K562 (cell line): ENCODE results near the gene ANKMY1. TPM values are rescaled to one million over a fixed set of nuclear protein-coding genes. Genes with fewer than 3 reads are reported as not detected.

Experiments used
- ATAC-seq: fragments of 200-7000 bp; cut with Tn5 transposase; 3 replicates; pipeline ENCODE4 v1.9.1; 2020; ENCODE audit warnings: moderate library complexity
- Bru-seq: library from RNA; stranded (reverse); fragments of 400-500 nt; gene quantifications from one replicate; lab custom pipeline; 2021; lab: Mats Ljungman, UMichigan
- BruChase-seq, 2 experiments: library from RNA; stranded (reverse); fragments of 400-500 nt; gene quantifications; one replicate each; lab custom pipeline; 2021; lab: Mats Ljungman, UMichigan
- BruUV-seq: library from RNA; stranded (reverse); fragments of 400-500 nt; replicated peaks from 2 replicates; lab custom pipeline; 2021; lab: Mats Ljungman, UMichigan
- CTCF ChIA-PET: fragments of 300-600 bp; formaldehyde crosslinking; extraction: SDS; loops from one replicate; lab custom pipeline; 2021; ENCODE audit warnings: low intra/inter-chr PET ratio; lab: Yijun Ruan, JAX
- POLR2A ChIA-PET: fragments of 300-600, 350-650 bp; sonication (Branson Sonifier 250); formaldehyde crosslinking; extraction: SDS; loops from one replicate; lab custom pipeline; 2021; ENCODE audit warnings: antibody characterized with exemption, inconsistent platforms; lab: Yijun Ruan, JAX
- DNase-seq, 4 experiments: peaks; one replicate each; pipeline versions ENCODE4 v3.0.0 to v3.0.0-alpha.2; 2011 to 2018; ENCODE audit warnings: low spot score in 3 of 4, mixed read lengths in 3 of 4; ENCODE audit errors: extremely low read depth in 1 of 4
- FAIRE-seq: peaks from 2 replicates; lab custom pipeline; 2011; peaks lifted over from hg19 to GRCh38; lab: Jason Lieb, UNC
- H2AFZ ChIP-seq: 2 replicates; pipeline ENCODE4 v1.6.0; 2011; ENCODE audit warnings: low read depth, low read length, control low read depth, inconsistent platforms
- H3K27ac ChIP-seq: fragments of 200-600 bp; 3 replicates; pipeline ENCODE4 v1.8.0; 2011; ENCODE audit warnings: low read depth, mild to moderate bottlenecking, control low read depth, inconsistent platforms, low read length, moderate library complexity, mixed read lengths; ENCODE audit errors: extremely low read depth
- H3K27me3 ChIP-seq, 2 experiments: fragments of 300-600 bp in 1 of 2; 2 replicates in 1 of 2; 3 replicates in 1 of 2; pipeline versions ENCODE4 v1.6.0 to v1.8.0; 2011; ENCODE audit warnings: inconsistent platforms in 2 of 2, low read length in 2 of 2, mild to moderate bottlenecking in 1 of 2, mixed read lengths in 1 of 2, moderate library complexity in 1 of 2; ENCODE audit not compliant: control insufficient read depth in 2 of 2, insufficient read depth in 2 of 2
- H3K36me3 ChIP-seq: fragments of 300-600 bp; 3 replicates; pipeline ENCODE4 v1.8.0; 2011; ENCODE audit warnings: mild to moderate bottlenecking, low read length, inconsistent platforms; ENCODE audit not compliant: control insufficient read depth, insufficient read depth
- H3K4me1 ChIP-seq, 2 experiments: fragments of 200-600 bp in 1 of 2; replicated peaks in 1 of 2; 2 replicates in 1 of 2; 3 replicates in 1 of 2; pipeline versions ENCODE4 v1.5.1 to v1.8.0; 2011; ENCODE audit warnings: inconsistent platforms in 2 of 2, low read length in 2 of 2, mild to moderate bottlenecking in 1 of 2, mixed read lengths in 1 of 2, moderate library complexity in 1 of 2; ENCODE audit not compliant: control insufficient read depth in 2 of 2, insufficient read depth in 2 of 2
- H3K4me2 ChIP-seq: 2 replicates; pipeline ENCODE4 v1.6.1; 2011; ENCODE audit warnings: low read length, control low read depth, inconsistent platforms, mixed read lengths; ENCODE audit not compliant: insufficient read depth
- H3K4me3 ChIP-seq: fragments of 200-600 bp; sonication (generic), shearing (Covaris generic); 2 replicates; pipeline ENCODE4 v1.5.1; 2016; ENCODE audit warnings: control low read depth, inconsistent platforms
- H3K79me2 ChIP-seq: fragments of 200-600 bp; 3 replicates; pipeline ENCODE4 v1.8.0; 2011; ENCODE audit warnings: low read length, inconsistent platforms; ENCODE audit not compliant: control insufficient read depth, insufficient read depth
- H3K9ac ChIP-seq, 2 experiments: 2 replicates each; pipeline versions ENCODE4 v1.6.0 to v1.6.1; 2011; ENCODE audit warnings: low read depth in 2 of 2, low read length in 2 of 2, control low read depth in 1 of 2, inconsistent platforms in 1 of 2, mild to moderate bottlenecking in 1 of 2, mixed read lengths in 1 of 2; ENCODE audit not compliant: insufficient read depth in 1 of 2
- H3K9me1 ChIP-seq: one replicate; pipeline ENCODE4 v1.6.0; 2011; ENCODE audit warnings: inconsistent platforms, mild to moderate bottlenecking, low read length, moderate library complexity; ENCODE audit not compliant: control insufficient read depth, insufficient read depth
- H3K9me3 ChIP-seq: replicated peaks from 2 replicates; pipeline ENCODE4 v1.5.1; 2011; ENCODE audit warnings: low read depth, low read length, inconsistent platforms; ENCODE audit not compliant: control insufficient read depth, insufficient read depth
- H4K20me1 ChIP-seq: replicated peaks from 2 replicates; pipeline ENCODE4 v1.6.1; 2011; ENCODE audit warnings: low read length, inconsistent platforms, mixed read lengths; ENCODE audit not compliant: control insufficient read depth, insufficient read depth
- ESRRA ChIP-seq: fragments of 450-650 bp; IDR thresholded peaks from 2 replicates; pipeline ENCODE4 v1.6.1; 2014; ENCODE audit warnings: low read depth, mild to moderate bottlenecking, moderate library complexity, borderline replicate concordance
- SRSF1 ChIP-seq: fragments of 200-400 bp; formaldehyde crosslinking; IDR thresholded peaks from 2 replicates; pipeline ENCODE4 v1.6.1; 2017; ENCODE audit warnings: mild to moderate bottlenecking, low read depth, low read length, moderate library complexity
- ZBTB33 ChIP-seq: sonication (generic); formaldehyde crosslinking; IDR thresholded peaks from 2 replicates; pipeline ENCODE4 v1.8.1; 2023; ENCODE audit warnings: mild to moderate bottlenecking, missing genetic modification reagents
- WGBS: fragments of 100-300 bp; shearing (Covaris generic); methylation state at CpG from one replicate; pipeline ENCODE4 v1.1.6; 2016; ENCODE audit warnings: low coverage, mixed read lengths; ENCODE audit not compliant: insufficient coverage; ENCODE audit errors: missing lambda C conversion rate; 5-methylcytosine and 5-hydroxymethylcytosine counted together
- in situ Hi-C: fragments of 300-500 bp; cut with MboI; formaldehyde crosslinking; loops from 4 replicates; pipeline ENCODE4 v1.15.0; 2018; ENCODE audit warnings: inconsistent platforms, mixed read lengths
- intact Hi-C: fragments of 100-400 bp; cut with micrococcal nuclease; formaldehyde crosslinking; loops from 2 replicates; pipeline ENCODE4 v1.14.2; 2022
- long read RNA-seq, 3 experiments: library from polyadenylated mRNA in 2 of 3; library from RNA in 1 of 3; unstranded in 2 of 3; stranded (forward) in 1 of 3; transcript quantifications; one replicate each; pipeline ENCODE4 v2.0.0, GENCODE V29; 2019 to 2022
- polyA minus RNA-seq, 3 experiments: library from RNA; depleted of rRNA, polyadenylated mRNA; stranded (reverse); fragments of >200 nt; gene quantifications; 2 replicates each; pipeline ENCODE4 v1.2.3, GENCODE V29; 2011
- polyA plus RNA-seq, 8 experiments: library from polyadenylated mRNA; depleted of rRNA in 4 of 8; stranded (reverse) in 5 of 8; unstranded in 3 of 8; fragments of >200 nt; fragmentation: Nextera tagmentation in 2 of 8; fragmentation: Illumina TruSeq in 1 of 8; extraction: Ambion mirVana in 2 of 8; extraction: Trizol in 1 of 8; gene quantifications; 2 replicates each; pipeline versions ENCODE4 v1.2.1 to v1.2.3, GENCODE V29; 2011 to 2014; ENCODE audit warnings: inconsistent platforms in 1 of 8, missing spikeins in 1 of 8
- total RNA-seq, 7 experiments: library from RNA; depleted of rRNA in 6 of 7; stranded (reverse); fragments of >200 nt in 6 of 7; fragmentation: Illumina TruSeq in 2 of 7; extraction: Trizol in 2 of 7; gene quantifications; 2 replicates each; pipeline versions ENCODE4 v1.2.1 to v1.2.3, GENCODE V29; 2011 to 2021; ENCODE audit warnings: low replicate concordance in 1 of 7

Gene ANKMY1
- 94.4 and 106 TPM in 2 replicates for total RNA-seq (2011; cell fraction: chromatin; rRNA removed; ENCODE audit: low replicate concordance)
- 48.0 and 49.5 TPM in 2 replicates for total RNA-seq (2011; cell fraction: nucleolus; rRNA removed)
- 47.5 and 60.0 TPM in 2 replicates for total RNA-seq (2011; cell fraction: nucleoplasm; rRNA removed)
- total RNA-seq (2014; rRNA removed) (7.7 and 8.2 TPM in 2 replicates), total RNA-seq (2014; rRNA removed; fragmentation: Illumina TruSeq; extraction: Trizol) (4.4 and 6.4 TPM in 2 replicates), total RNA-seq (2015; rRNA removed; fragmentation: Illumina TruSeq; extraction: Trizol) (10.7 and 12.3 TPM in 2 replicates), total RNA-seq (2021) (15.1 and 16.0 TPM in 2 replicates), polyA plus RNA-seq (2011; rRNA removed) (13.0 and 18.7 TPM in 2 replicates), polyA plus RNA-seq (2014; fragmentation: Illumina TruSeq; extraction: Trizol) (12.4 and 13.8 TPM in 2 replicates), polyA plus RNA-seq (2014; fragmentation: Nextera tagmentation; extraction: Ambion mirVana) (under 1 TPM; 0.75 to 0.87 TPM), polyA plus RNA-seq (2014; rRNA removed) (11.7 and 11.9 TPM in 2 replicates), polyA minus RNA-seq (2011; rRNA and poly(A)+ RNA removed) (22.6 and 23.1 TPM in 2 replicates), Bru-seq, nascent RNA (percentile 61 among the genes with signal in this experiment), BruChase-seq, experiment 1, labeled RNA remaining after a 2-hour chase (percentile 61 among the genes with signal in this experiment), BruChase-seq, experiment 2, labeled RNA remaining after a 6-hour chase (percentile 57 among the genes with signal in this experiment)
- 13.4 and 18.3 TPM in 2 replicates for polyA plus RNA-seq (2011; cell fraction: cytosol; rRNA removed)
- 66.3 and 91.6 TPM in 2 replicates for polyA plus RNA-seq (2011; cell fraction: nucleus; rRNA removed)
- 12.3 and 19.9 TPM in 2 replicates for polyA plus RNA-seq (2012)
- 9.9 and 13.2 TPM in 2 replicates for polyA minus RNA-seq (2011; cell fraction: cytosol; rRNA and poly(A)+ RNA removed)
- 34.6 and 45.8 TPM in 2 replicates for polyA minus RNA-seq (2011; cell fraction: nucleus; rRNA and poly(A)+ RNA removed)
- long read RNA-seq, experiment 1, partial matches to known transcripts = 1 of 38 reads
- long read RNA-seq, experiment 1, other reads (novel, unspliced or antisense) = 34 of 38 reads
- long read RNA-seq, experiment 2, partial matches to known transcripts = 0 of 3 reads
- long read RNA-seq, experiment 2, other reads (novel, unspliced or antisense) = 3 of 3 reads
- long read RNA-seq, experiment 3, partial matches to known transcripts = 0 of 2 reads
- long read RNA-seq, experiment 3, other reads (novel, unspliced or antisense) = 1 of 2 reads

GRCh38 chr2:240557808-240558207 is at the start of gene ANKMY1:
TSS of gene ANKMY1 (minus strand) at chr2:240557988. CDS start at chr2:240557335, 653 bp downstream.
- FAIRE-seq = no peak
- no peak within 1 kb of the TSS for H3K4me3 ChIP-seq
- H3K36me3 ChIP-seq = peaks cover 41% of the 10 kb centered on the region
- H2AFZ ChIP-seq = no peak within 1 kb of the TSS
- peak within 1 kb of the TSS; percentile 69 to 88; a peak in 3 of 4 replicates for H3K9ac ChIP-seq
- peaks cover 14 to 34% of the 10 kb centered on the region in 2 experiments; a peak in 4 of 5 replicates for H3K4me1 ChIP-seq
- TF ChIP-seq SRSF1 = no peak
- peak; percentile 54; the same call in 1 of the 2 replicates for TF ChIP-seq ZBTB33 (CRISPR knock-in tag)
- TF ChIP-seq ESRRA = no peak
- ChIA-PET CTCF (no interaction called here), POLR2A (no interaction called here)
- in situ Hi-C loops = no loop called here
- no peaks in the 10 kb centered on the region for H4K20me1 ChIP-seq
- no peaks in the 10 kb centered on the region for H3K9me1 ChIP-seq
- H3K79me2 ChIP-seq = peaks cover 68% of the 10 kb centered on the region
- BruUV-seq = no TSS peak
- ATAC-seq = no peak
- H3K4me2 ChIP-seq = peak within 1 kb of the TSS; percentile 90; the same call in 1 of the 2 replicates
- intact Hi-C loops = no loop called here
- H3K27me3 ChIP-seq = no peaks in the 10 kb centered on the region
- WGBS = 100% methylated on average over 1 of the region's 47 CpGs
- no peak for DNase-seq
- H3K27ac ChIP-seq = no peak within 1 kb of the TSS
- H3K9me3 ChIP-seq = 0 out of 2 replicates have a peak, but pooled peaks cover 1% of the 10 kb centered on the region
